Panc1 (cell line): ENCODE results near the gene KRT16. TPM values are rescaled to one million over a fixed set of nuclear protein-coding genes. Genes with fewer than 3 reads are reported as not detected.
"Not testable (repeated sequence)": the region's sequence is repeated elsewhere in the genome, so short reads cannot be mapped to it uniquely, and the experiment has no call there.

Experiments
- ATAC-seq: fragments of 200-7000 bp; cut with Tn5 transposase; 2 replicates; pipeline ENCODE4 v1.9.1; 2020; ENCODE audit warnings: mild to moderate bottlenecking, moderate library complexity
- BruUV-seq: library from RNA; stranded (reverse); fragments of 400-500 nt; replicated peaks from 2 replicates; lab custom pipeline; 2021; lab: Mats Ljungman, UMichigan
- CTCF ChIA-PET: fragments of 300-600 bp; sonication (Branson Sonifier 250); formaldehyde crosslinking; loops from one replicate; lab custom pipeline; 2022; ENCODE audit warnings: antibody characterized with exemption; lab: Charles Lee
- POLR2A ChIA-PET: fragments of 300-600 bp; sonication (Branson Sonifier 250); formaldehyde crosslinking; loops from one replicate; lab custom pipeline; 2022; ENCODE audit warnings: antibody characterized with exemption; lab: Charles Lee
- DNase-seq: peaks from one replicate; pipeline ENCODE4 v3.0.0-alpha.2; 2010; ENCODE audit warnings: low read depth, low spot score
- H3K27ac ChIP-seq: 2 replicates; pipeline ENCODE4 v1.5.1; 2011; ENCODE audit warnings: mild to moderate bottlenecking, low read length, inconsistent platforms
- H3K27me3 ChIP-seq: fragments of 200-500 bp; sonication (Bioruptor generic); 2 replicates; pipeline ENCODE4 v1.6.0; 2014; ENCODE audit warnings: low read length, inconsistent platforms; ENCODE audit not compliant: control insufficient read depth, insufficient read depth
- H3K36me3 ChIP-seq: fragments of 200-500 bp; sonication (Bioruptor generic); 2 replicates; pipeline ENCODE4 v1.5.1; 2014; ENCODE audit warnings: inconsistent platforms, mild to moderate bottlenecking, low read length, moderate library complexity; ENCODE audit not compliant: control insufficient read depth, insufficient read depth
- H3K4me1 ChIP-seq: 2 replicates; pipeline ENCODE4 v1.5.1; 2011; ENCODE audit warnings: inconsistent platforms, mild to moderate bottlenecking, low read length, moderate library complexity; ENCODE audit not compliant: control insufficient read depth, insufficient read depth
- H3K4me3 ChIP-seq, 2 experiments: 2 replicates each; pipeline ENCODE4 v1.5.1; 2011 to 2012; ENCODE audit warnings: low read depth in 2 of 2, low read length in 2 of 2, mild to moderate bottlenecking in 2 of 2, inconsistent platforms in 1 of 2, moderate library complexity in 1 of 2
- H3K9me3 ChIP-seq: fragments of 200-500 bp; sonication (Bioruptor generic); 2 replicates; pipeline ENCODE4 v1.5.1; 2014; ENCODE audit warnings: low read depth, mild to moderate bottlenecking, inconsistent platforms, low read length, moderate library complexity; ENCODE audit not compliant: control insufficient read depth, insufficient read depth
- REST ChIP-seq, 2 experiments: IDR thresholded peaks; 2 replicates each; pipeline ENCODE4 v1.6.1; 2011 to 2012; ENCODE audit warnings: low read depth in 2 of 2, control low read depth in 1 of 2, low read length in 1 of 2, mild to moderate bottlenecking in 1 of 2, moderate library complexity in 1 of 2; ENCODE audit not compliant: insufficient read depth in 1 of 2
- SIN3A ChIP-seq: IDR thresholded peaks from 2 replicates; pipeline ENCODE4 v1.6.1; 2012; ENCODE audit warnings: low read depth, mild to moderate bottlenecking, low read length, moderate library complexity, borderline replicate concordance; ENCODE audit not compliant: insufficient read depth
- TCF7L2 ChIP-seq: IDR thresholded peaks from 2 replicates; pipeline ENCODE4 v1.6.1; 2011; ENCODE audit warnings: mild to moderate bottlenecking, low read depth, low read length, inconsistent platforms
- in situ Hi-C: cut with HindIII; loops from 2 replicates; pipeline ENCODE4 v1.10.0; 2016; ENCODE audit warnings: low sequenced_read_pairs, low pct_unique_long_range_greater_than_20kb
- intact Hi-C: fragments of 100-400 bp; cut with micrococcal nuclease; formaldehyde crosslinking; loops from one replicate; pipeline ENCODE4 v1.10.0; 2022; ENCODE audit not compliant: unreplicated experiment
- total RNA-seq: library from RNA; stranded (reverse); gene quantifications from one replicate; pipeline ENCODE4 v1.2.1, GENCODE V29; 2021; ENCODE audit not compliant: unreplicated experiment

The KRT16 gene
- total RNA-seq, 1 experiment from 2014 or later, result 1.6 TPM

- Histone ChIP-seq H3K27me3 (no peaks in the 10 kb centered on the region), H3K27ac (no peak overlapping the region), H3K36me3 (no peaks in the 10 kb centered on the region), H3K9me3 (no peaks in the 10 kb centered on the region), H3K4me3 (no peak overlapping the region), H3K4me1 (peaks cover 10% of the 10 kb centered on the region)
- TF ChIP-seq SIN3A, result no peak
- TF ChIP-seq REST (IDR thresholded peaks at IDR 0.05; ENCODE audit: insufficient read depth in 1 of 2, low read depth in 2 of 2, low read length in 1 of 2), result no peak
- ATAC-seq, result no peak
- in situ Hi-C loops, result loop anchor here (25.0 kb wide), 1 partner anchor 90 kb away; the partner anchor contains the start of gene KRT19
- no peak for DNase-seq
- ChIA-PET POLR2A (no interaction called here), CTCF (interaction anchor here (1.3 kb wide), 1 partner anchor 45 kb away, joined by 3 read pairs; no protein-coding TSS in a partner anchor)
- no TSS peak for BruUV-seq
- intact Hi-C loops, result no loop called here
Measured at GRCh38 chr17:41627316-41628072, 14.9 kb upstream of the KRT16 start.

GRCh38 chr17:41626914-41627295 lies 14.3 kb upstream of the KRT16 start:
- H3K27ac ChIP-seq, H3K9me3 ChIP-seq, H3K27me3 ChIP-seq, POLR2A ChIA-PET, DNase-seq, BruUV-seq, H3K4me3 ChIP-seq, H3K36me3 ChIP-seq, ATAC-seq, intact Hi-C loops: not testable (repeated sequence)
- CTCF ChIA-PET, result interaction anchor here (1.3 kb wide), 1 partner anchor 45 kb away, joined by 3 read pairs; no protein-coding TSS in a partner anchor
- TF ChIP-seq TCF7L2, result peak; percentile 60
- peaks cover 10% of the 10 kb centered on the region for H3K4me1 ChIP-seq
- in situ Hi-C loops, result loop anchor here (25.0 kb wide), 1 partner anchor 90 kb away; the partner anchor contains the start of gene KRT19

- H3K9me3 ChIP-seq, DNase-seq, H3K4me3 ChIP-seq, BruUV-seq, H3K36me3 ChIP-seq, H3K27ac ChIP-seq, ATAC-seq, intact Hi-C loops, POLR2A ChIA-PET, H3K27me3 ChIP-seq: not testable (repeated sequence)
- H3K4me1 ChIP-seq, result peaks cover 10% of the 10 kb centered on the region
- CTCF ChIA-PET, result interaction anchor here (1.3 kb wide), 1 partner anchor 44 kb away, joined by 3 read pairs; no protein-coding TSS in a partner anchor
- in situ Hi-C loops, result loop anchor here (25.0 kb wide), 1 partner anchor 89 kb away; the partner anchor contains the start of gene KRT19
Measured at GRCh38 chr17:41626028-41626913, 13.7 kb upstream of the KRT16 start.
